SH-SY5Y (cell line): ENCODE data around the gene PCDHB12.

ENCODE experiments used
- GATA2 ChIP-seq: IDR thresholded peaks from 2 replicates; pipeline ENCODE4 v1.6.1; 2011; ENCODE audit warnings: mild to moderate bottlenecking, low read depth, low read length
- GATA3 ChIP-seq: IDR thresholded peaks from 2 replicates; pipeline ENCODE4 v1.6.1; 2011; ENCODE audit warnings: low read depth, mild to moderate bottlenecking, low read length, moderate library complexity

The PCDHB12 gene

DNA sequence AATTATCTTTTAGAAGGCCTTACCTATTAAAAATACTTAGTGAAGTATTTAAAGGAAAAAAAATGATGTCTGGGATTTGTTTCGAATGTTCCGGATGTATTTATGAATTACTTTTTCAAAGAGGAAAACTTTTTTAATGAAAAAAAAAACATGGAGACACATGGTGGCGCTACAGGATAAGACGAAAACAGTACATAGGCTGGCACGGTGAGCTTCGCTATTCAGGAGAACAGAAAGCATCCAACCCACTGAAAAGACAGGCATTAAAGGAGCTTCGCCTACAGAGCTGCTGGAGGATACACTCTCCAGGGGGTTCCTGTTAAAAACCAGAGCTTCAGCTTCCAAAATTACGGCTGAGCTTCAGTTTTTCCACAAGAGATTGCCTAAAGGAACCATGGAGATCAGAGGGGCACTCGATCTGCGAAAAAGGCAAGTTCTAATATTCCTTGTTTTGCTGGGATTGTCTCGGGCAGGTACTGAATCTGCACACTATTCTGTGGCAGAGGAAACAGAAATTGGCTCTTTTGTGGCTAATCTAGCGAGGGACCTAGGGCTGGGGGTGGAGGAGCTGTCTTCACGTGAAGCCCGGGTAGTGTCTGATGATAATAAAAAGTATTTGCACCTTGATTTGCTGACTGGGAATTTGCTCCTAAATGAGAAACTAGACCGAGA, 14.7 kb downstream of the PCDHB12 start, which contains the start of gene PCDHB14:
PCDHB14 (plus strand) TSS at position 232 of the 672 bp plus-strand sequence; CDS start at position 395, 163 bp downstream.
- TF ChIP-seq GATA3, result no peak
- TF ChIP-seq GATA2, result no peak

GRCh38 chr5:141234109-141234667, 25.7 kb downstream of the PCDHB12 start:
- TF ChIP-seq GATA3 (no peak), GATA2 (no peak)

- TF ChIP-seq GATA3, result no peak
- no peak for TF ChIP-seq GATA2
Measured at GRCh38 chr5:141236516-141237313, 28.2 kb downstream of the PCDHB12 start.

- TF ChIP-seq GATA2 (no peak), GATA3 (no peak)
Measured at GRCh38 chr5:141241496-141241895, 33.0 kb downstream of the PCDHB12 start.

DNA sequence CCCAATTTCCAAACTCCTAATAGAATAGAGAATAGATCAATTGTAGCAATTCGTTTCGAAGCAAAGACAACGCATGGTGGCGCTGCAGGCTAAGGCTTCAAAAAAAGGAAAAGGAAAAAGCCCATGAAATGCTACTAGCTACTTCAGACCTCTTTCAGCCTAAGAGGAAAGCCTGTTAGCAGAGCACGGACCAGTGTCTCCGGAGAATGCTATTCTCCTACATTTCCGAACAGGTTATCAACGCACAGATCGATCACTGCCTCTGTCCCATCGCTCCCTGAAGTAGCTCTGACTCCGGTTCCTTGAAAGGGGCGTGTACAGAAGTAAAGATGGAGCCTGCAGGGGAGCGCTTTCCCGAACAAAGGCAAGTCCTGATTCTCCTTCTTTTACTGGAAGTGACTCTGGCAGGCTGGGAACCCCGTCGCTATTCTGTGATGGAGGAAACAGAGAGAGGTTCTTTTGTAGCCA, 36.8 kb downstream of the PCDHB12 start, which contains the start of gene PCDHB15:
PCDHB15 (plus strand) TSS at position 146 of the 468 bp plus-strand sequence; CDS start at position 330, 184 bp downstream.
- TF ChIP-seq GATA3, result no peak
- TF ChIP-seq GATA2, result no peak

- TF ChIP-seq GATA3, result no peak
- TF ChIP-seq GATA2, result no peak
Measured at GRCh38 chr5:141250576-141250975, 42.1 kb downstream of the PCDHB12 start.

- no peak for TF ChIP-seq GATA2
- no peak for TF ChIP-seq GATA3
Measured at GRCh38 chr5:141258464-141258863, 49.9 kb downstream of the PCDHB12 start.

GRCh38 chr5:141258948-141259347, 50.4 kb downstream of the PCDHB12 start:
- TF ChIP-seq GATA3, result no peak
- TF ChIP-seq GATA2, result no peak

DNA sequence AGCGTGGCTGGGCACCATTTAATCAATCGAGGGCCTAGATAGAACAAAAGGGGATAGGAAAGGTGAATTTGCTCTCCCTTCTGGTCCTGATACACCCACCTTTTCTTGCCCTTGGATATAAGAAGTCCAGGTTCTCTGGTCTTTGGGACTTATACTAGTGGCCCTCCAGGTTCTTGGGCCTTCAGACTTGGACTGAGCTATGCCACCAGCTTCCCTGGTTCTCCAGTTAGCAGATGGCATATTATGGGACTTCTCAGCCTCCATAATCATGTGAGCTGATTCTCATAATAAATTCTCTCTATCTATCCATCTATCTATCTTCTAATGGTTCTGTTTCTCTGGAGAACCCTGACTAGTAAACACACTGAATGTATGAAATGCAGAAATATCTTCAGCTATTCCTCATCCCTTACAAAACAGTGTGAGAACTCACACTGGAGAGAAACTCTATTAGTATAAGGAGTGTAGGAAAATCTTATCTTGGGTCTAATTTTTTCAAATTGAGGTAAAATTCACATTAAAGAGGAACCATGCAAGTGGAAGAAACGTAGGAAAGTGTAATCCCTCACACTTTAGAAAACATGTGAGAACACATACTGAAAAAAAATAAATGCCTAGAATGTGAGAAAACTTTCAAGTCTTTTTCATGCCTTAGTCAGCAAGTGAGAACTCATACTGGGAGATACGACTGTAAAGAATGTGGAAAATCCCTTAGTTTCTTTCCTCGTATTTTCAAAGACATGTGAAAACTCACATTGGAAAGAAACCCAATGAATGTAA, 52.1 kb downstream of the PCDHB12 start:
- TF ChIP-seq GATA3 (no peak), GATA2 (no peak)

DNA sequence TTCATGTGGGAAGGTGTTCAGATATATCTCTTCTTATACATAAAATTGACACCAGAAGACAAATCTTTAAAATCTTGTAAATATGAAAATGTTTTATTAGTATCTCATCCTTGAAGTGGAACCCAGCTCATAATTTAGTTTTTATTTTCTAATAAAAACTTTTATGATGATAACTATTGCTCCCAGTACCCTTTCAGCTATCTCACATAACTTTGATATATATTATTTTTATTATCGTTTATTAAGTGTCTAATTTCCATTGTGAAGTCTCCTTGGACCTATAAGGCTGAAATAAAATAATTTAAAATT, 52.7 kb downstream of the PCDHB12 start:
- TF ChIP-seq GATA3 (no peak), GATA2 (no peak)
